ENCODE data around the gene SMG6. TPM values are rescaled to one million over a fixed set of nuclear protein-coding genes. Genes with fewer than 3 reads are reported as not detected.
"Not testable (repeated sequence)": the region's sequence is repeated elsewhere in the genome, so short reads cannot be mapped to it uniquely, and the experiment has no call there.

The SMG6 gene
- total RNA-seq, 1 donor from 2014 or later = 21.0 TPM

GRCh38 chr17:2316916-2317205 is 13.3 kb upstream of the SMG6 start:
- ATAC-seq; intact Hi-C loops (cut with DNase I); DNase-seq (ENCODE audit: missing footprints): not testable (repeated sequence)

GRCh38 chr17:2312736-2313135 is 9.2 kb upstream of the SMG6 start:
- ATAC-seq = no peak
- intact Hi-C loops (cut with DNase I) = no loop called here
- no peak for DNase-seq (ENCODE audit: missing footprints)

- intact Hi-C loops (cut with DNase I) = no loop called here
- ATAC-seq (no peak), DNase-seq (ENCODE audit: missing footprints) (no peak)
These were observed 6.0 kb upstream of the SMG6 start for GRCh38 chr17:2309338-2310154.

- no peak for DNase-seq (ENCODE audit: missing footprints)
- ATAC-seq = no peak
- intact Hi-C loops (cut with DNase I) = no loop called here
These were observed 1.3 kb upstream of the SMG6 start for GRCh38 chr17:2304931-2305330.

- DNase-seq (ENCODE audit: missing footprints) = no peak
- ATAC-seq = no peak
- intact Hi-C loops (cut with DNase I) = no loop called here
These were observed 794 bp downstream of the SMG6 start for GRCh38 chr17:2302778-2303203.

GRCh38 chr17:2299756-2300155 is 3.8 kb downstream of the SMG6 start:
- intact Hi-C loops (cut with DNase I) = no loop called here
- ATAC-seq (no peak), DNase-seq (ENCODE audit: missing footprints) (no peak)

- intact Hi-C loops (cut with DNase I) = no loop called here
- DNase-seq (ENCODE audit: missing footprints) (no peak), ATAC-seq (no peak)
These were observed 4.4 kb downstream of the SMG6 start for GRCh38 chr17:2299136-2299535.

- intact Hi-C loops (cut with DNase I) = no loop called here
- DNase-seq (ENCODE audit: missing footprints) = no peak
- no peak for ATAC-seq
These were observed 6.6 kb downstream of the SMG6 start for GRCh38 chr17:2297023-2297422.

GRCh38 chr17:2295575-2295974 is 8.0 kb downstream of the SMG6 start:
- ATAC-seq (no peak), DNase-seq (ENCODE audit: missing footprints) (no peak)
- intact Hi-C loops (cut with DNase I) = no loop called here

- ATAC-seq (no peak), DNase-seq (ENCODE audit: missing footprints) (no peak)
- intact Hi-C loops (cut with DNase I) = no loop called here
These were observed 11.5 kb downstream of the SMG6 start for GRCh38 chr17:2292100-2292499.

GRCh38 chr17:2289878-2290478 is 13.6 kb downstream of the SMG6 start:
- no peak for ATAC-seq
- DNase-seq (ENCODE audit: missing footprints) = no peak
- intact Hi-C loops (cut with DNase I) = no loop called here

- intact Hi-C loops (cut with DNase I) = loop anchor here (1.0 kb wide), 1 partner anchor 229 kb away; no protein-coding TSS in a partner anchor
- no peak for DNase-seq (ENCODE audit: missing footprints)
- ATAC-seq = no peak
These were observed 20.3 kb downstream of the SMG6 start for GRCh38 chr17:2283302-2283701.

GRCh38 chr17:2282297-2282873 is 21.2 kb downstream of the SMG6 start:
- peak; percentile 65 for ATAC-seq
- intact Hi-C loops (cut with DNase I) = no loop called here
- no peak for DNase-seq (ENCODE audit: missing footprints)

- intact Hi-C loops (cut with DNase I) = no loop called here
- no peak for DNase-seq (ENCODE audit: missing footprints)
These were observed 23.9 kb downstream of the SMG6 start for GRCh38 chr17:2279707-2280106.

GRCh38 chr17:2277429-2278170 is 26.0 kb downstream of the SMG6 start:
- intact Hi-C loops (cut with DNase I) = no loop called here
- DNase-seq (ENCODE audit: missing footprints) (no peak), ATAC-seq (no peak)

More at GRCh38 chr17:2279707-2280106, 23.9 kb downstream of the SMG6 start:
- ATAC-seq = no peak

- intact Hi-C loops (cut with DNase I) = no loop called here
- no peak for ATAC-seq
These were observed 27.9 kb downstream of the SMG6 start for GRCh38 chr17:2275722-2276121.

GRCh38 chr17:2274414-2274813 is 29.2 kb downstream of the SMG6 start:
- ATAC-seq (no peak), DNase-seq (ENCODE audit: missing footprints) (no peak)
- intact Hi-C loops (cut with DNase I) = no loop called here

More at GRCh38 chr17:2275722-2276121, 27.9 kb downstream of the SMG6 start:
- DNase-seq (ENCODE audit: missing footprints) = no peak

GRCh38 chr17:2271985-2272702 is 31.4 kb downstream of the SMG6 start:
- intact Hi-C loops (cut with DNase I) = no loop called here
- no peak for ATAC-seq

GRCh38 chr17:2267354-2267753 is 36.2 kb downstream of the SMG6 start:
- no peak for ATAC-seq
- intact Hi-C loops (cut with DNase I) = no loop called here
- no peak for DNase-seq (ENCODE audit: missing footprints)

More at GRCh38 chr17:2271985-2272702, 31.4 kb downstream of the SMG6 start:
- no peak for DNase-seq (ENCODE audit: missing footprints)

Data from Right ventricle myocardium inferior (tissue), 1 donor.